ENCODE data around the gene STRIP1.

DNA sequence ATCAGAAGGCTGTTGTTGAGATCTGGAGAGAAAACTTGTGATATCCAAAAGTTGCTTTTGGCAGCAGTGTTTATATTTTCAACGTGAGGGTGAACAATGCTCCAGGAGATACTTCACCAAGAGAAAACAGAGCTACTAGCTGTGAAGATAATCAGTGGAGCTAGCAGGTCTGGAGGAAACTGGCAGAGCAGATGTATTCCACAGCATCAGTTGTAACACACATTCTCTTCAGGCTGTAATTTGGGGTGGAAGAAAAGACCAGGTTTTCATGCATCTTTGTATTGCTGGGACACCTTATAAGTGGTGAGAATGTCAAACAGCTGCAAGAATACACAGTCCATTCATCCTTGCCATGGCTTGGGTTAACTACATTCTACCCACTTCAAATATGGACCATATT lies 27.9 kb upstream of the STRIP1 start:
- TF ChIP-seq CTCF (IDR thresholded peaks at IDR 0.05; ENCODE audit: low read length) (no peak), EZH2phosphoT487 (IDR thresholded peaks at IDR 0.05; ENCODE audit: low read length) (no peak)

All from MM.1S (cell line).